ENCODE data around the gene NOP58.

GRCh38 chr2:202314116-202314515, 48.6 kb downstream of the NOP58 start:
- TF ChIP-seq CTCF (IDR thresholded peaks at IDR 0.05) (no peak), POLR2A (IDR thresholded peaks at IDR 0.05) (no peak)

Measured in uterus (tissue), 2 donors.